ENCODE results near the gene CAMK2D. TPM values are rescaled to one million over a fixed set of nuclear protein-coding genes. Genes with fewer than 3 reads are reported as not detected.
A peak's percentile ranks its signal among the peaks of the same experiment; 100 is the strongest.

The CAMK2D gene
- total RNA-seq, 6 donors from 2014 or later: 41.0 to 75.8 (median 51.9) TPM

DNA sequence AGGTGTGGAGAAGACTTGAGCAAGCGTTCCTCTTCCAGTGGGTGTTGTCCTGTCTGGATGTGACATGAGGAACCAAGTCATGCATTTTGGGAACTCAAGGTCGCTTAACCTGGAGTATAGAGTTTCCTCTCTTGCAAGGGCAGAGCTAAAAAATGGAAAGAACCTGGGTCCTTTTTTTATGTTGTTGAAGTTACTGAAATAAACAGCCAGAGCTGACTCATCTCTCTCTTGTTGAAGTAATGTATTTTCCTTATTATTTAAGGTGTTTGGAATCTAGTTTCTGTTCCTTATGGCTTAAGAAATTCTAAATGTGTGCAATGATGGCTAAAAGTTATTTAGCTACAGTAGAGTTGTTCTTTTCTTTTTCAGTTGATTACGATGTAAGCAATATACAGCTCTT is 314.5 kb downstream of the CAMK2D start:
- 88 to 91% methylated on average over 3 of the region's 3 CpGs for WGBS, 2 donors
- H3K36me3 ChIP-seq: no peaks in the 10 kb centered on the region
- H3K4me3 ChIP-seq: no peak overlapping the region
- H3K9me3 ChIP-seq: no peaks in the 10 kb centered on the region
- H3K27ac ChIP-seq: peak overlapping the region in 3 of 4 donors; percentile 47 to 75 (median 62)
- DNase-seq (no peak), ATAC-seq (ENCODE audit: low FRiP score in 2 of 2) (no peak)
- no peaks in the 10 kb centered on the region for H3K27me3 ChIP-seq
- peaks cover 17 to 33% (median 27%) of the 10 kb centered on the region in 4 donors for H3K4me1 ChIP-seq
- TF ChIP-seq, protein P1, sequence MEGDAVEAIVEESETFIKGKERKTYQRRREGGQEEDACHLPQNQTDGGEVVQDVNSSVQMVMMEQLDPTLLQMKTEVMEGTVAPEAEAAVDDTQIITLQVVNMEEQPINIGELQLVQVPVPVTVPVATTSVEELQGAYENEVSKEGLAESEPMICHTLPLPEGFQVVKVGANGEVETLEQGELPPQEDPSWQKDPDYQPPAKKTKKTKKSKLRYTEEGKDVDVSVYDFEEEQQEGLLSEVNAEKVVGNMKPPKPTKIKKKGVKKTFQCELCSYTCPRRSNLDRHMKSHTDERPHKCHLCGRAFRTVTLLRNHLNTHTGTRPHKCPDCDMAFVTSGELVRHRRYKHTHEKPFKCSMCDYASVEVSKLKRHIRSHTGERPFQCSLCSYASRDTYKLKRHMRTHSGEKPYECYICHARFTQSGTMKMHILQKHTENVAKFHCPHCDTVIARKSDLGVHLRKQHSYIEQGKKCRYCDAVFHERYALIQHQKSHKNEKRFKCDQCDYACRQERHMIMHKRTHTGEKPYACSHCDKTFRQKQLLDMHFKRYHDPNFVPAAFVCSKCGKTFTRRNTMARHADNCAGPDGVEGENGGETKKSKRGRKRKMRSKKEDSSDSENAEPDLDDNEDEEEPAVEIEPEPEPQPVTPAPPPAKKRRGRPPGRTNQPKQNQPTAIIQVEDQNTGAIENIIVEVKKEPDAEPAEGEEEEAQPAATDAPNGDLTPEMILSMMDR (IDR thresholded peaks at IDR 0.05): no peak
- TF ChIP-seq EP300 (IDR thresholded peaks at IDR 0.05): no peak
- TF ChIP-seq POLR2AphosphoS5 (IDR thresholded peaks at IDR 0.05): no peak
- TF ChIP-seq POLR2A (IDR thresholded peaks at IDR 0.05): no peak

DNA sequence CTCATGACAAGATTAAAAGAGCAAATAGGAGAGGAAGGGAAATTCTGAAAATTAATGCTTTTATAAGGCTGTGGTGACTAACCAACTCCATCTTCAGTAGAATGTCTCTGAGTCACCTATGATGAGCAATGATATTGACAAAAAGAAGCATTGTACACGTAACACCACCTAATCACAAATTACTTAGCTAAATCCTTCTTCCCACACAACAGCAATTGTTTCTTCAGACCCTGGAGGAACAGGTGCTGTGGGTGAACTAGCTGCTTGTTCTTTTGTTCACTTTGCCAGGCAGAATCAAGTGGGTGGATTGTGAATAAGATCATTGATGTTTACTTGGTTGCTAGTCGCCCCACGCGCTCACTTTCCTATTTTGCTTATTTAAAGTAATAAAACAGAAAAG is 315.5 kb downstream of the CAMK2D start:
- ATAC-seq (ENCODE audit: low FRiP score in 2 of 2): peak in 1 of 2 donors; percentile 54
- 83 to 88% methylated on average over 4 of the region's 4 CpGs for WGBS, 2 donors
- peak overlapping the region; percentile 11 to 75 (median 44) for H3K27ac ChIP-seq

DNA sequence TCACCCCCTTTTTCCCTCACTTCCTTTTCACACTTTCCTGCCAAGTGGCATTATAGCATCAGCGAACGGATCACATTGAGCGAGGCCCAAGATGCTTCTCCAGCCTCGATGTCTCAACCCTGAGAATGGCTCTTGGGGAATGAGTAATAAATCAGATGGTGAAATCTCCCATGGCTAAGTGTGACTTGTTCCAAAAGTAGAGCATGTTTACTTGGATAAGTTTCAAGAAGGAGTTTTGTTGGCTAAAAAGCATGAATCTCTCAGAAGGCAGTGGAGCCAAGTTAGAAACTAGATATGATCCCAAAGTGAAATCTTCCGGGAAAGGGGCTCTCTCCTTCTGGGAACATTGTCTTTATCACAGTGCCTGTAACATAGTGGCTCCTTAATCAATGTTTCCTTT is 316.3 kb downstream of the CAMK2D start:
- no peaks in the 10 kb centered on the region for H3K27me3 ChIP-seq
- H3K36me3 ChIP-seq: no peaks in the 10 kb centered on the region
- TF ChIP-seq POLR2AphosphoS5 (IDR thresholded peaks at IDR 0.05): peak; percentile 56 to 88
- peak in 2 of 4 donors; percentile 47 to 64 for TF ChIP-seq EP300 (IDR thresholded peaks at IDR 0.05)
- TF ChIP-seq POLR2A (IDR thresholded peaks at IDR 0.05): no peak
- peak in 1 of 2 donors; percentile 91 for ATAC-seq (ENCODE audit: low FRiP score in 2 of 2)
- peak overlapping the region; percentile 11 to 75 (median 44) for H3K27ac ChIP-seq
- 40 to 43% methylated on average over 5 of the region's 5 CpGs for WGBS, 2 donors
- no peak for DNase-seq
- H3K9me3 ChIP-seq: no peaks in the 10 kb centered on the region
- peaks cover 17 to 28% (median 27%) of the 10 kb centered on the region in 4 donors for H3K4me1 ChIP-seq
- no peak overlapping the region for H3K4me3 ChIP-seq

More for the DNA sequence above, 315.5 kb downstream of the CAMK2D start:
- no peak overlapping the region for H3K4me3 ChIP-seq
- no peaks in the 10 kb centered on the region for H3K9me3 ChIP-seq
- H3K27me3 ChIP-seq: no peaks in the 10 kb centered on the region
- peaks cover 17 to 28% (median 27%) of the 10 kb centered on the region in 4 donors for H3K4me1 ChIP-seq
- DNase-seq: no peak
- TF ChIP-seq, protein P1 (IDR thresholded peaks at IDR 0.05): no peak
- H3K36me3 ChIP-seq: no peaks in the 10 kb centered on the region

DNA sequence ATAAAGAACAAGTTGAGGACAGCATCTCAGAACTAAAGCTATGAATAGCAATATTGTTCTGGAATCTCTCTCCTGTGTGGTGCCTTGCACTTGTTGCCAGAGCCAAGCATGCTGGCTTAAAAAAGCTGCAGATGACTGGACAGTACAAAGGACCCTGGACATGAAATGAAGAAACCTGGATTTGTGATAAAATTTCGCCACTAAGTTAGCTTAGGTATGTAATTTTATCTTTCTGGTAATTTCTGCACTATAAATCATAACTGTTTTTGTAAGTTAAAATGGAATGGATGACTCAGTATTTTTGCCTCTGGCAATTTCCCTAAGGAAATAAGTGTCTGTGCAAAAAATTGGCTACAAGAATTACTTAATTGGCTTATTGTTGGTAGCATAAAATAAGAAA is 317.2 kb downstream of the CAMK2D start:
- H3K27ac ChIP-seq: peak overlapping the region in 2 of 4 donors; percentile 13 to 75
- no peaks in the 10 kb centered on the region for H3K36me3 ChIP-seq

DNA sequence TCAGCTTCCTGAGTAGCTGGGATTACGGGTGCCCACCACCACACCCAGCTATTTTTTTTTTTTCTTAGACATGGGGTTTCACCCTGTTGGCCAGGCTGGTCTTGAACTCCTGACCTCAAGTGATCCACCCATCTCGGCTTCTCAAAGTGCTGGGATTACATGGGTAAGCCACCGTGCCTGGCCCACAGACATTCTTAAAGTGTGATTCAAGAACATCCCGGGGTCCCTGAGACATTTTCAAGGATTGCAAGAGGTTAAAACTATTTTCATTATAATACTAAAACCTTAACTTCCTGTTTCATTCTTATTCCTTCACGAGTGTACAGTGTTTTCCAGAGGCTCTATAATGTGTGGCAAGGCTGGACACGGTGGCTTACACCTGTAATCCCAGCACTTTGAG is 318.7 kb downstream of the CAMK2D start:
- peaks cover 9 to 28% (median 19%) of the 10 kb centered on the region in 4 donors for H3K4me1 ChIP-seq
- no peak overlapping the region for H3K27ac ChIP-seq
- no peaks in the 10 kb centered on the region for H3K27me3 ChIP-seq
- H3K9me3 ChIP-seq: no peaks in the 10 kb centered on the region
- TF ChIP-seq, protein P1 (IDR thresholded peaks at IDR 0.05): no peak
- no peak for TF ChIP-seq POLR2AphosphoS5 (IDR thresholded peaks at IDR 0.05)
- no peak for TF ChIP-seq POLR2A (IDR thresholded peaks at IDR 0.05)
- TF ChIP-seq EP300 (IDR thresholded peaks at IDR 0.05): no peak
- WGBS, 2 donors: 72 to 78% methylated on average over 6 of the region's 6 CpGs
- no peaks in the 10 kb centered on the region for H3K36me3 ChIP-seq
- H3K4me3 ChIP-seq: no peak overlapping the region
- DNase-seq (no peak), ATAC-seq (ENCODE audit: low FRiP score in 2 of 2) (no peak)

More for the DNA sequence above, 317.2 kb downstream of the CAMK2D start:
- TF ChIP-seq POLR2AphosphoS5 (IDR thresholded peaks at IDR 0.05): no peak
- TF ChIP-seq EP300 (IDR thresholded peaks at IDR 0.05): no peak
- no peak for TF ChIP-seq POLR2A (IDR thresholded peaks at IDR 0.05)
- TF ChIP-seq, protein P1 (IDR thresholded peaks at IDR 0.05): no peak
- WGBS, 2 donors: 68 to 72% methylated on average over 1 of the region's 1 CpG
- Histone ChIP-seq H3K4me1 (peaks cover 17 to 28% (median 24%) of the 10 kb centered on the region in 4 donors), H3K9me3 (no peaks in the 10 kb centered on the region), H3K27me3 (no peaks in the 10 kb centered on the region), H3K4me3 (no peak overlapping the region)
- no peak for DNase-seq
- ATAC-seq (ENCODE audit: low FRiP score in 2 of 2): peak in 1 of 2 donors; percentile 36
